Right renal cortex interstitium (tissue), 3 donors: ENCODE measurements around the gene NMNAT3. TPM values are rescaled to one million over a fixed set of nuclear protein-coding genes. Genes with fewer than 3 reads are reported as not detected.
"Not testable (repeated sequence)": the region's sequence is repeated elsewhere in the genome, so short reads cannot be mapped to it uniquely, and the experiment has no call there.

ENCODE experiments used
- DNase-seq, 3 donors: peaks; one replicate each; pipeline ENCODE4 v3.0.0-alpha.2; 2013; ENCODE audit warnings: low read depth in 3 of 3, low spot score in 2 of 3
- polyA plus RNA-seq, 3 donors: library from polyadenylated mRNA; unstranded; fragments of 120-200 nt; gene quantifications; one replicate each; pipeline ENCODE4 v1.2.1, GENCODE V29; 2013; ENCODE audit not compliant: insufficient read length in 3 of 3

The NMNAT3 gene
- polyA plus RNA-seq, 3 donors, result 9.7 to 10.6 (median 9.9) TPM

- no peak for DNase-seq
Measured at GRCh38 chr3:139639662-139640061, 38.1 kb downstream of the NMNAT3 start.

GRCh38 chr3:139638518-139638917, 39.3 kb downstream of the NMNAT3 start:
- DNase-seq, result no peak

DNA sequence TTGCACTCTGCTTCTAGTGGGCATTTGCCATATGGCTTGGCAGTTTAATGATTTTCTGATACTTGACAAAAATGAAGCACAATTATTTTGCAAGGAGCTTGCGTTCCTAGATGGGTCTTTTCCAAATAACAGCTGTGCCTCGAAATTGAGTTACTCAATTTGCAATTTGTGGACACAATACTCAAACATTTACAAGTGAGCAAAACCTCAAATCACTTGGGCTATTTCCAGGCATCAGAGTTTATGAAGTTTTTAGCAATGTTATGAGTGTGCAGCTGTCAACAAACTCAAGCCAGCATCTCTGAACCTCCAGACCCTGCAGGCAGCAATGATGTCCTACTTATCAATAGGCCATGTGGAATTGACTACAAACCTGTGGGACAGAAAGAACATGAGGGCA, 41.3 kb downstream of the NMNAT3 start:
- DNase-seq, result no peak

GRCh38 chr3:139634111-139634635, 43.6 kb downstream of the NMNAT3 start:
- DNase-seq, result no peak

GRCh38 chr3:139633511-139633910, 44.3 kb downstream of the NMNAT3 start:
- no peak for DNase-seq

GRCh38 chr3:139630542-139630941, 47.2 kb downstream of the NMNAT3 start:
- no peak for DNase-seq

DNA sequence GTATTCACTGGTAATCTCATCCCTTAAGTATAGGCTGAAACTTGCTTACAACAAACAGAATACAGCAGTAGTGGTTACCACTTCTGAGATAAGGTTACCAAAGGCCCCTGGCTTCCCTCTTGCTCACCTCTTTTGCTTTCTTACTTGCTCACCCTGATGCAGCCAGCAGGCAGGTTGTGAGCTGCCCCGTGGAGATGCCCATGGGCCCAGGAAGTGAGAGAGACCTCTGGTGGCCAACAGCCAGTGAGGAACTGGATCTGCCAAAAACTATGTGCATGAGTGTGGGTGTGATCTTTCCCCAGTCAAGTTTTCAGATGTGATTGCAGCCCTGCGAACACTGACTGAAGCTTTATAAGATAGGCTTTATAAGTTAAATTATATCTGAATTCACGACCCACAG, 48.7 kb downstream of the NMNAT3 start:
- no peak for DNase-seq

GRCh38 chr3:139627759-139628158, 50.0 kb downstream of the NMNAT3 start:
- no peak for DNase-seq

DNA sequence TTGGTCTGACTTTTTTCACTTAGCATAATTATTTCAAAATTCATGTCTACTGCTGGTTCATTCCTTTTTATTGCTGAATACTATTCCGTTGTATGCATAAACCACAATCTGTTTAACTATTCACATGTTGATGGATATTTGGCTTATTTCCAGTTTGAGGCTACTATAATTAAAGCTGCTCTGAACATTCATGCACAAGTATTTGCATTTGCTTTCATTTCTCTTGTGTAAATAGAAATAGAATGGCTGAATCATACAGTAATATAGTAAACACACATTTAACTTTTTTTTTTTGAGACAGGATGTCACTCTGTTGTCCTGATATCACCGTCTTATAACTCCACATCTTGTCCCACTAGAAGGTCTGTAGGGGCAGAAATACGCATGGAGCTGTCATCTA, 57.3 kb downstream of the NMNAT3 start:
- DNase-seq, result no peak

DNA sequence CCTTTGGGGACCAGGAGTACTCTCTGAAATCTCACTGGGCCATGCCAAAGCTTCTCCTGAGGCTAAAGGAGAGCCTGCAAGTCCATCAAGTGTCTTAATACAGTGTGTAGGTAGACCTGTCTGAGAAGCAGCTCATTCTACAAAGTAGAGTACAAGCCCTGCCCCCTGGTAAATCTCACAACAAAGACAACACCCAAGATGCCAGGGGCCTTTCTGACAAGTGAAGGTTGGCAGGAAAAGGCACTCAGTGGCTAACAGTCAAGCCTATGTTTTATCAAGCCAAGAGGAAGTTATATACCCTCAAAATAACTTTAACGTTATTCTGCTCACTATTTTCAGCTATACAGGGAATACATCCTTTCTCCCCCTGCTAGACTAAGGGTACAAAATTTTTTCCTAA, 58.3 kb downstream of the NMNAT3 start:
- no peak for DNase-seq

DNA sequence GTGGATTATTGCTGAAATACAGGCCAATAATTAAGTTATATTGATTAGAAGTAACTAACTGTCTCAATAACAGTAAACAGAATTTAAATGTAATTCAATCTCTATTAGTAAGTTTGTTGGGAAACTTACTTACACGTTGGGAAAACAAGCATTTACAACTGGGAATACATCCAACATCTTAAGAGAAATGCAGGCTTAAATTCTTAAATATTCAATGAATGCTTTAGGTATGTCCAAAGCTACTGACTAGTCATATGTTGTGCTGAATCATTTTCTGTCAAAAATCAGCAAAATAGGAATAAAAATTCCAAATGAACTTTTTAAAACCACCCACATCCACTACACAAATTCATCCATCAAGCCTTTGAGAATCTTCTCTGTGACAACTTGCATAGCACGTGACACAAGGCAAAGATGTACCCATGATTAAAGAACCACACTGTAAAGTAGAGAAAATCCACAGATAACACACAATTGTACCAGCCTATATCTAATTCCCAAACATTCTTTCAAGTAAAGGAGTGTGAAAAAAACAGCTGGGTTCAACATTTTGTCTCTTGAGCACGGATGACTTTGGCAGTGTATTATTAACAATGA, 60.0 kb downstream of the NMNAT3 start:
- DNase-seq, result no peak

GRCh38 chr3:139611528-139611927, 66.2 kb downstream of the NMNAT3 start:
- no peak for DNase-seq

DNA sequence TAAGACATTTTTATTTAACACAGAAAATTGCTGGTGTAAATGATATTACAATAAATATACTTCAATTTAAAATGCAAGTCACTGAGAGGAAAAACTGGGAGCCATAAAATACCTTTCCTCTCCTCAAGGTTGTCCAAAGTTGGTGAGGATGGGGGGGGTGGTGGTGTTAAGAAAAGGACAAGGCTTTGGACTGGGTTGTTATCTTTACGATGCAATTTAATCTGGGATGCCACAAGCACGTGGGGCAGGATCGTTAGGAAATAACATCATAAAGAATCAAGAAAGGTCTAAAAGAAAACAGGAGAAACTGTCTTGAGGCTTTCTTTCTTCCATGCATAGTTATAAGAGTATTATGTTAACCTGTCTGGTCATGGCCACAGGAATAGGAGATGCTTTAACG, 66.9 kb downstream of the NMNAT3 start:
- no peak for DNase-seq

- DNase-seq, result no peak
Measured at GRCh38 chr3:139608924-139609323, 68.8 kb downstream of the NMNAT3 start.

DNA sequence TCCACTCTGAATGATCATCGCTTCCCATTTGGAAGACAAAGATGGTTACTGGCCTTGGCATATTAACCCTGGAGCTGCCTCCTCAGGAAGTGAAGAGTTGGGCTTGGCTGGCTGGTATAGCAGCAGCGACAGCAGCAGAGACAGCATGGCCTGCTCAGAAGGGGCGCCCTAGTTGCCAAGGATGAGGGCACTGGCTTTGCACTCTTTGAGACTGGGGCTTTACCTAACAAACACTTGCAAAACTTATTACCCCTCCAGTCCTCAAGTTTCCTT, 69.7 kb downstream of the NMNAT3 start:
- DNase-seq, result no peak

GRCh38 chr3:139607257-139608107, 70.3 kb downstream of the NMNAT3 start:
- DNase-seq, result no peak

GRCh38 chr3:139602003-139602402, 75.8 kb downstream of the NMNAT3 start:
- no peak for DNase-seq

GRCh38 chr3:139601191-139601961, 76.4 kb downstream of the NMNAT3 start:
- no peak for DNase-seq

GRCh38 chr3:139597947-139598346, 79.8 kb downstream of the NMNAT3 start:
- DNase-seq, result no peak

DNA sequence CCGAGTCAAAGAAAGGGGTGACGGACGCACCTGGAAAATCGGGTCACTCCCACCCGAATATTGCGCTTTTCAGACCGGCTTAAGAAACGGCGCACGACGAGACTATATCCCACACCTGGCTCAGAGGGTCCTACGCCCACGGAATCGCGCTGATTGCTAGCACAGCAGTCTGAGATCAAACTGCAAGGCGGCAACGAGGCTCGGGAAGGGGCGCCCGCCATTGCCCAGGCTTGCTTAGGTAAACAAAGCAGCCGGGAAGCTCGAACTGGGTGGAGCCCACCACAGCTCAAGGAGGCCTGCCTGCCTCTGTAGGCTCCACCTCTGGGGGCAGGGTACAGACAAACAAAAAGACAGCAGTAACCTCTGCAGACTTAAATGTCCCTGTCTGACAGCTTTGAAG, 86.6 kb downstream of the NMNAT3 start:
- DNase-seq, result not testable (repeated sequence)

- DNase-seq, result no peak
Measured at GRCh38 chr3:139588450-139588849, 89.3 kb downstream of the NMNAT3 start.

DNA sequence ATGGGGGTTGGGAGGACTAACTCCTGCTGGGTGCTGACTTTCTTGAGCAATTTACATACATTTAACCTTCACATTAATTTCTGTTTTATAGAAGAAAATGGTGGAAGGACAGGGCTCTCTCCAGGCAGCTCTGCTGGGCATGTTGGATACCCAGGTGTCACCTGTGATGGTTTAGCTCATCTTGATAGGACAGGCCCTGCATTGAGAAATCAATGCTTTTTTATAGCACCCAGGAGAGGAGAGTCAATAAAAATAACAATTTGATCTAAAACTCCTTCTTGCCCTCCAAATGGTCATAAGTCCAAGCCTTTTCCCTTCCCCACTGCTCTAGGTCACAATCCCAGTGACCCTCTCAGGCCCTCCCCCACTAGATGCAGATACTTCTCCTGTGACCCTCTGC, 90.0 kb downstream of the NMNAT3 start:
- DNase-seq, result no peak
